BJ (cell line): ENCODE results near the gene B9D2. TPM values are rescaled to one million over a fixed set of nuclear protein-coding genes. Genes with fewer than 3 reads are reported as not detected.

Experiments used
- CTCF ChIA-PET: fragments of 350-600 bp; formaldehyde crosslinking; extraction: SDS; loops from one replicate; lab custom pipeline; 2021; ENCODE audit warnings: antibody characterized with exemption, inconsistent platforms; lab: Yijun Ruan, JAX
- POLR2A ChIA-PET: fragments of 300-600 bp; sonication (Branson Sonifier 250); formaldehyde crosslinking; extraction: SDS; loops from one replicate; lab custom pipeline; 2021; ENCODE audit warnings: antibody characterized with exemption; lab: Charles Lee
- DNase-seq: peaks from one replicate; pipeline ENCODE4 v3.0.0-alpha.2; 2011; ENCODE audit warnings: low read depth
- H3K27me3 ChIP-seq: 2 replicates; pipeline ENCODE4 v1.6.0; 2011; ENCODE audit warnings: low read length; ENCODE audit not compliant: control insufficient read depth, insufficient read depth
- H3K36me3 ChIP-seq: 2 replicates; pipeline ENCODE4 v1.5.1; 2011; ENCODE audit warnings: low read length; ENCODE audit not compliant: control insufficient read depth, insufficient read depth
- H3K4me3 ChIP-seq: 2 replicates; pipeline ENCODE4 v1.5.1; 2011; ENCODE audit warnings: low read depth, mild to moderate bottlenecking, control low read depth, low read length
- polyA plus RNA-seq: library from polyadenylated mRNA; depleted of rRNA; stranded (reverse); fragments of >200 nt; gene quantifications from 2 replicates; pipeline ENCODE4 v1.2.3, GENCODE V29; 2011
- TF ChIP-seq, protein P1 (sequence below): IDR thresholded peaks from 2 replicates; pipeline ENCODE4 v1.5.1; 2011; ENCODE audit warnings: low read depth, mild to moderate bottlenecking, control low read depth, inconsistent platforms, low read length, moderate library complexity; ENCODE audit not compliant: insufficient read depth

Gene B9D2
- polyA plus RNA-seq, 1 experiment = 10.9 TPM

- TF ChIP-seq, protein P1, sequence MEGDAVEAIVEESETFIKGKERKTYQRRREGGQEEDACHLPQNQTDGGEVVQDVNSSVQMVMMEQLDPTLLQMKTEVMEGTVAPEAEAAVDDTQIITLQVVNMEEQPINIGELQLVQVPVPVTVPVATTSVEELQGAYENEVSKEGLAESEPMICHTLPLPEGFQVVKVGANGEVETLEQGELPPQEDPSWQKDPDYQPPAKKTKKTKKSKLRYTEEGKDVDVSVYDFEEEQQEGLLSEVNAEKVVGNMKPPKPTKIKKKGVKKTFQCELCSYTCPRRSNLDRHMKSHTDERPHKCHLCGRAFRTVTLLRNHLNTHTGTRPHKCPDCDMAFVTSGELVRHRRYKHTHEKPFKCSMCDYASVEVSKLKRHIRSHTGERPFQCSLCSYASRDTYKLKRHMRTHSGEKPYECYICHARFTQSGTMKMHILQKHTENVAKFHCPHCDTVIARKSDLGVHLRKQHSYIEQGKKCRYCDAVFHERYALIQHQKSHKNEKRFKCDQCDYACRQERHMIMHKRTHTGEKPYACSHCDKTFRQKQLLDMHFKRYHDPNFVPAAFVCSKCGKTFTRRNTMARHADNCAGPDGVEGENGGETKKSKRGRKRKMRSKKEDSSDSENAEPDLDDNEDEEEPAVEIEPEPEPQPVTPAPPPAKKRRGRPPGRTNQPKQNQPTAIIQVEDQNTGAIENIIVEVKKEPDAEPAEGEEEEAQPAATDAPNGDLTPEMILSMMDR = no peak
- DNase-seq = no peak
- Histone ChIP-seq H3K27me3 (no peaks in the 10 kb centered on the region), H3K4me3 (no peak overlapping the region), H3K36me3 (peaks cover 1% of the 10 kb centered on the region; the same call in 1 of the 2 replicates)
- ChIA-PET POLR2A (no interaction called here), CTCF (interaction anchor here (1.0 to 1.1 kb wide), 2 partner anchors 8 to 90 kb away, joined by 3 to 4 read pairs; no protein-coding TSS in a partner anchor)
Measured at GRCh38 chr19:41399091-41399490, 35.1 kb upstream of the B9D2 start.

GRCh38 chr19:41398598-41398997, 34.6 kb upstream of the B9D2 start:
- TF ChIP-seq, protein P1 = no peak
- DNase-seq = no peak
- Histone ChIP-seq H3K4me3 (peak overlapping the region; percentile 81), H3K36me3 (peaks cover 1% of the 10 kb centered on the region; the same call in 1 of the 2 replicates), H3K27me3 (no peaks in the 10 kb centered on the region)
- ChIA-PET POLR2A (no interaction called here), CTCF (interaction anchor here (1.0 to 1.1 kb wide), 2 partner anchors 9 to 90 kb away, joined by 3 to 4 read pairs; no protein-coding TSS in a partner anchor)

GRCh38 chr19:41398050-41398418, 34.1 kb upstream of the B9D2 start:
- CTCF ChIA-PET = interaction anchor here (1.0 to 1.1 kb wide), 2 partner anchors 9 to 89 kb away, joined by 3 to 4 read pairs; no protein-coding TSS in a partner anchor
- TF ChIP-seq, protein P1 = no peak

DNA sequence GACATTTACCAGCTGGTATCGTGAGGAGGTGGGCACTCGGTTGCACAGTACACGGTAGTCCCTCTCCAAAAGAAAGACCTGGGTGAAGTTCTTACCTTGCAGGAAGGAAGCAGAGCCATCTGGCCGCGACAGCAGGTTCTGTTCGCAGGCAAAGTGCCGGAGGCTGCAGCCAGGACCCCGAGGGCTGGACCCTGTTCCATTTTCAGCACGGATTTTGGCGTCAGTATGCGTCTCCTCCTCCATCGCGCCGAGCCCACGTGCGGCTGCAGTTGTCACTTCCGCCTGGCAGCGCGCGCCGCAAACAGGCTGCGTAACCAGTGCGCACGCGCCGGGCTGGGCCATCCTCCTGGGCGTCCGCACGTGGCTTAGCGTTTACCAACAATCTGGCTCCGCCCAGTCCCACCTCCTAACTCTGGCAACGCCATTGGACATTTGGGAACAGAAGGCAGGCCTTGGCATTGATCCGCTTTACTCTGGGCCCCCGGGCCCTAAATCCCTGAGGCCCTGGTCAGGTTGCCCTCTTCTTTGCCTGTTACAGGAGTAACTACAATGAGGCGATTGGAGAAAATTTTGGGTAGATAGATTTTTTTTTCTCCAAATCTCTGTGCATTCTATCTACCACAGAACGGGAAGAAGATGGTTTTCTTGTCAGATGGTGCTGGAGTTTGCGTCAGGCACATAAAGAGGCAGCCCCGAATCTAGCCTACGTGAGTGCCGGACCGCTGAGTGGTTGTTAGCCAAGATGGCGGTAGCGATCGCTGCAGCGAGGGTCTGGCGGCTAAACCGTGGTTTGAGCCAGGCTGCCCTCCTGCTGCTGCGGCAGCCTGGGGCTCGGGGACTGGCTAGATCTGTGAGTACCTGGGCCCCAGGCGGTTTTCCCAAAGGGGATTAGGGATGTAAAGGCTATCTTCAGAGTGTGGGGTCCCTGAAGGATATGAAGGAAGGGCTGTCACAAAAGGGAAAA, 33.4 kb upstream of the B9D2 start, which contains the start of the genes BCKDHA and EXOSC5:
Gene BCKDHA (plus strand): TSS at position 733 of the 964 bp plus-strand sequence. CDS start 10 bp downstream, at position 743.
Gene EXOSC5 (minus strand): TSS at position 274 of the 964 bp plus-strand sequence. CDS start 31 bp downstream, at position 243.
- ChIA-PET POLR2A (no interaction called here), CTCF (no interaction called here)
- peaks cover 1% of the 10 kb centered on the region; the same call in 1 of the 2 replicates for H3K36me3 ChIP-seq
- TF ChIP-seq, protein P1 = no peak
- no peaks in the 10 kb centered on the region for H3K27me3 ChIP-seq
- peak within 1 kb of the TSS; percentile 88 for H3K4me3 ChIP-seq
- peak; percentile 98 for DNase-seq

More at GRCh38 chr19:41398050-41398418, 34.1 kb upstream of the B9D2 start:
- Histone ChIP-seq H3K4me3 (peak overlapping the region; percentile 81), H3K36me3 (peaks cover 1% of the 10 kb centered on the region; the same call in 1 of the 2 replicates), H3K27me3 (no peaks in the 10 kb centered on the region)
- POLR2A ChIA-PET = no interaction called here
- DNase-seq = no peak

DNA sequence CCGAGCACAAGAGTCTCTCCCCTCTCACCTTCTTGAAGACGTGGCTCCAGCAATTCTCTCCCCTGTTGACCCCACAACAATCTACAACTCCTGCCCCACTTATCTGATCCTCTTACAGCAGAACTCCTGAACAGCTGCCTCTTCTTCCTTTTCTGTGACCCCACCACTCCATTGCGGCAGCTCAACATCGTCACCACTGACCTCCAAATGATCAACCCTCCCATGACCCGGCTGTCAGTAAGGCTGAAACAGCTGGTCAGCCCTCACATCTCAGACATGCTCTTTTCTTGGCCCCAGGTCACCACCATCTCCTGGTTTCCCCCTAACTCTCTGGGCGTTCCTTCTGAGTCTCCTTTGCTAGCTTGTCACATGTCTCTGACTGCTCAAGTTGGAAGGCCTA, 31.4 kb upstream of the B9D2 start:
- Histone ChIP-seq H3K27me3 (no peaks in the 10 kb centered on the region), H3K4me3 (no peak overlapping the region), H3K36me3 (peaks cover 9% of the 10 kb centered on the region)
- ChIA-PET CTCF (no interaction called here), POLR2A (no interaction called here)
- DNase-seq = no peak
- TF ChIP-seq, protein P1 = no peak
